ENCODE results near the gene MISFA.
A peak's percentile ranks its signal among the peaks of the same experiment; 100 is the strongest.

The MISFA gene

GRCh38 chr11:18599739-18600230, at the start of gene MISFA:
Gene MISFA (plus strand): TSS chr11:18599789. CDS start chr11:18599929, 140 bp downstream.
- peak; percentile 23 to 55 for DNase-seq (ENCODE audit: low read depth in 2 of 2)
- no peak within 1 kb of the TSS for H3K4me3 ChIP-seq (replicated peaks in 1 of 2; ENCODE audit: low read depth in 2 of 2, low read length in 2 of 2)
- TF ChIP-seq, protein P1, sequence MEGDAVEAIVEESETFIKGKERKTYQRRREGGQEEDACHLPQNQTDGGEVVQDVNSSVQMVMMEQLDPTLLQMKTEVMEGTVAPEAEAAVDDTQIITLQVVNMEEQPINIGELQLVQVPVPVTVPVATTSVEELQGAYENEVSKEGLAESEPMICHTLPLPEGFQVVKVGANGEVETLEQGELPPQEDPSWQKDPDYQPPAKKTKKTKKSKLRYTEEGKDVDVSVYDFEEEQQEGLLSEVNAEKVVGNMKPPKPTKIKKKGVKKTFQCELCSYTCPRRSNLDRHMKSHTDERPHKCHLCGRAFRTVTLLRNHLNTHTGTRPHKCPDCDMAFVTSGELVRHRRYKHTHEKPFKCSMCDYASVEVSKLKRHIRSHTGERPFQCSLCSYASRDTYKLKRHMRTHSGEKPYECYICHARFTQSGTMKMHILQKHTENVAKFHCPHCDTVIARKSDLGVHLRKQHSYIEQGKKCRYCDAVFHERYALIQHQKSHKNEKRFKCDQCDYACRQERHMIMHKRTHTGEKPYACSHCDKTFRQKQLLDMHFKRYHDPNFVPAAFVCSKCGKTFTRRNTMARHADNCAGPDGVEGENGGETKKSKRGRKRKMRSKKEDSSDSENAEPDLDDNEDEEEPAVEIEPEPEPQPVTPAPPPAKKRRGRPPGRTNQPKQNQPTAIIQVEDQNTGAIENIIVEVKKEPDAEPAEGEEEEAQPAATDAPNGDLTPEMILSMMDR (IDR thresholded peaks at IDR 0.05; ENCODE audit: low read depth, low read length): no peak

DNA sequence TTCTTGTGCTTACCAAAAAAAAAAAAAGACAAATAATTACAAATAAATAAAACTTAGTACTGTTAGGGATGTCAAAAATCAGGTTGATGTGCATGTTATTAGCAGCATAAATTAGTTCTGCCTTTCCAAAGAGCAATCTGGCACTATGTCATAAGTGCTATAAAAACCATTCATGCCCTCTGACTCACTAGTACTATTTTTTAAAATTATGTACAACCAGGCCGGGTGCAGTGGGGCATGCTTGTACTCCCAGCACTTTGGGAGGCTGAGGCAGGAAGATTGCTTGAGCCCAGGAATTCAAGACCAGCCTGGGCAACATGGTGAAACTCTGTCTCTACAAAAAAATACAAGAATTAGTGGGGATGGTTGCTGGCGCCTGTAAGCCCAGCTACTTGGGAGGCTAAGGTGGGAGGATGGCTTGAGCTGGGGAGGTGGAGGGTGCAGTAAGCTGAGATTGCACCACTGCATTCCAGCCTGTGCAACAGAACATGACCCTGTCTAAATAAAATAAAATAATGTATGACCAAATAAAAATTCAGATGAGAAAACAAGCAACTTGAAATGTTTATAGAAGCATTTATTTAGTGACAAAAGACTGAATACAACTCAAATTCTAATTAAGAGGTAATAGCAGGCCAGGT, 36.4 kb upstream of the MISFA start:
- no peak overlapping the region for H3K4me3 ChIP-seq (replicated peaks in 1 of 2; ENCODE audit: low read depth in 2 of 2, low read length in 2 of 2)
- TF ChIP-seq, protein P1 (IDR thresholded peaks at IDR 0.05; ENCODE audit: low read depth, low read length): no peak
- DNase-seq (ENCODE audit: low read depth in 2 of 2): no peak

GRCh38 chr11:18564149-18564548, 35.4 kb upstream of the MISFA start:
- no peak overlapping the region for H3K4me3 ChIP-seq (replicated peaks in 1 of 2; ENCODE audit: low read depth in 2 of 2, low read length in 2 of 2)
- TF ChIP-seq, protein P1 (IDR thresholded peaks at IDR 0.05; ENCODE audit: low read depth, low read length): no peak
- no peak for DNase-seq (ENCODE audit: low read depth in 2 of 2)

DNA sequence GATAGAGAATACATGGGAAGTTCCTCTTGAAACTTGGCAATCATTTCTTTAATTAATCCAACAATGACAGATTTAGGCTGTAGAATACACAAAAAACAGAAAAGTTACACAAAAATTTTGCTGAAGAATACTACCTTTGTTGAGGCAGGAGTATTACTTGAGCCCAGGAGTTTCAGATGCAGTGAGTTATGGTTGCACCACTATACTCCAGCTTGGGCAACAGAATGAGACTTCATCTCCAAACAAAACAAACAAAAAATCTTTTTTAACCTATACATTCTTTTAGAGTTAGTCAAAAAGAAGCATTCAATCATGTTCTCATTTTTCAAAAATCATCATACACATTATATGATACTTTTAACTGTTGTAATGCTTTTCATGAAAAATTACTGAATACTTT, 33.2 kb upstream of the MISFA start:
- no peak overlapping the region for H3K4me3 ChIP-seq (replicated peaks in 1 of 2; ENCODE audit: low read depth in 2 of 2, low read length in 2 of 2)
- TF ChIP-seq, protein P1 (IDR thresholded peaks at IDR 0.05; ENCODE audit: low read depth, low read length): no peak
- DNase-seq (ENCODE audit: low read depth in 2 of 2): peak in 1 of 2 donors; percentile 46

- peak in 1 of 2 donors; percentile 45 for DNase-seq (ENCODE audit: low read depth in 2 of 2)
- TF ChIP-seq, protein P1 (IDR thresholded peaks at IDR 0.05; ENCODE audit: low read depth, low read length): no peak
- H3K4me3 ChIP-seq (replicated peaks in 1 of 2; ENCODE audit: low read depth in 2 of 2, low read length in 2 of 2): no peak overlapping the region
Observed at GRCh38 chr11:18567081-18567480, 32.5 kb upstream of the MISFA start.

- TF ChIP-seq, protein P1 (IDR thresholded peaks at IDR 0.05; ENCODE audit: low read depth, low read length): no peak
- no peak overlapping the region for H3K4me3 ChIP-seq (replicated peaks in 1 of 2; ENCODE audit: low read depth in 2 of 2, low read length in 2 of 2)
- no peak for DNase-seq (ENCODE audit: low read depth in 2 of 2)
Observed at GRCh38 chr11:18575361-18575760, 24.2 kb upstream of the MISFA start.
